RWPE1 (cell line): ENCODE results near the gene GNAS-AS1.

Experiments
- CTCF ChIA-PET: fragments of 350-600 bp; sonication (Branson Sonifier 250); formaldehyde crosslinking; extraction: SDS; loops from one replicate; lab custom pipeline; 2021; lab: Yijun Ruan, JAX
- POLR2A ChIA-PET: fragments of 400-600 bp; formaldehyde crosslinking; extraction: SDS; loops from one replicate; lab custom pipeline; 2020; ENCODE audit warnings: antibody characterized with exemption; ENCODE audit not compliant: low non-redundant PET; lab: Yijun Ruan, JAX
- DNase-seq: peaks from one replicate; pipeline ENCODE4 v3.0.0; 2012; ENCODE audit warnings: low spot score
- H3K27ac ChIP-seq: fragments of 450-650 bp; 2 replicates; pipeline ENCODE4 v1.5.1; 2017
- CTCF ChIP-seq: fragments of 450-650 bp; conservative IDR thresholded peaks from 2 replicates; pipeline ENCODE4 v1.5.1; 2017; ENCODE audit warnings: low read depth, mild to moderate bottlenecking

GNAS-AS1 gene

GRCh38 chr20:58818586-58819285, 32.0 kb downstream of the GNAS-AS1 start:
- ChIA-PET POLR2A (interaction anchor here (0.7 kb wide), 1 partner anchor 154 kb away, joined by 3 read pairs; no protein-coding TSS in a partner anchor), CTCF (interaction anchor here (0.9 kb wide), 1 partner anchor 34 kb away, joined by 5 read pairs; the partner anchor contains the start of gene GNAS)
- H3K27ac ChIP-seq, result no peak overlapping the region
- TF ChIP-seq CTCF, result no peak
- peak; percentile 72 for DNase-seq

- ChIA-PET CTCF (interaction anchor here (0.5 kb wide), 1 partner anchor 702 kb away, joined by 3 read pairs; no protein-coding TSS in a partner anchor), POLR2A (no interaction called here)
- H3K27ac ChIP-seq, result no peak overlapping the region
- no peak for TF ChIP-seq CTCF
- no peak for DNase-seq
Observed at GRCh38 chr20:58817748-58818147, 33.0 kb downstream of the GNAS-AS1 start.

GRCh38 chr20:58816957-58817651, 33.6 kb downstream of the GNAS-AS1 start:
- no peak for TF ChIP-seq CTCF
- POLR2A ChIA-PET, result no interaction called here
- no peak for DNase-seq
- CTCF ChIA-PET, result interaction anchor here (0.5 kb wide), 2 partner anchors 555 to 703 kb away, joined by 3 to 6 read pairs; no protein-coding TSS in a partner anchor
- H3K27ac ChIP-seq, result no peak overlapping the region

GRCh38 chr20:58816051-58816450, 34.7 kb downstream of the GNAS-AS1 start:
- ChIA-PET POLR2A (interaction anchor here (0.6 kb wide), 1 partner anchor 54 kb away, joined by 3 read pairs; no protein-coding TSS in a partner anchor), CTCF (no interaction called here)
- no peak for DNase-seq
- TF ChIP-seq CTCF, result no peak
- no peak overlapping the region for H3K27ac ChIP-seq

- ChIA-PET POLR2A (no interaction called here), CTCF (interaction anchor here (1.1 kb wide), 1 partner anchor 37 kb away, joined by 3 read pairs; the partner anchor contains the start of gene GNAS)
- no peak for DNase-seq
- H3K27ac ChIP-seq, result no peak overlapping the region
- no peak for TF ChIP-seq CTCF
Observed at GRCh38 chr20:58815448-58815847, 35.3 kb downstream of the GNAS-AS1 start.

GRCh38 chr20:58813369-58813768, 37.3 kb downstream of the GNAS-AS1 start:
- CTCF ChIA-PET, result interaction anchor here (0.7 to 1.3 kb wide), 3 partner anchors 8 to 733 kb away, joined by 3 to 4 read pairs (median 3); no protein-coding TSS in a partner anchor
- TF ChIP-seq CTCF, result no peak
- POLR2A ChIA-PET, result interaction anchor here (0.6 kb wide), 1 partner anchor 181 kb away, joined by 9 read pairs; no protein-coding TSS in a partner anchor

More at GRCh38 chr20:58813369-58813768, 37.3 kb downstream of the GNAS-AS1 start:
- DNase-seq, result no peak
- H3K27ac ChIP-seq, result no peak overlapping the region
